Ramos (cell line): ENCODE results near the gene POU5F1.
"Not testable (repeated sequence)": the region's sequence is repeated elsewhere in the genome, so short reads cannot be mapped to it uniquely, and the experiment has no call there.

Experiments used
- in situ Hi-C: fragments of 300-500 bp; cut with MboI; formaldehyde crosslinking; loops from one replicate; pipeline ENCODE4 v1.14.3; 2022; ENCODE audit warnings: low sequenced_read_pairs; ENCODE audit not compliant: unreplicated experiment

Gene POU5F1

GRCh38 chr6:31170600-31170881 lies at the start of gene POU5F1:
POU5F1 (minus strand) TSS chr6:31170682; CDS start chr6:31170620, 62 bp downstream.
- in situ Hi-C loops: no loop called here

DNA sequence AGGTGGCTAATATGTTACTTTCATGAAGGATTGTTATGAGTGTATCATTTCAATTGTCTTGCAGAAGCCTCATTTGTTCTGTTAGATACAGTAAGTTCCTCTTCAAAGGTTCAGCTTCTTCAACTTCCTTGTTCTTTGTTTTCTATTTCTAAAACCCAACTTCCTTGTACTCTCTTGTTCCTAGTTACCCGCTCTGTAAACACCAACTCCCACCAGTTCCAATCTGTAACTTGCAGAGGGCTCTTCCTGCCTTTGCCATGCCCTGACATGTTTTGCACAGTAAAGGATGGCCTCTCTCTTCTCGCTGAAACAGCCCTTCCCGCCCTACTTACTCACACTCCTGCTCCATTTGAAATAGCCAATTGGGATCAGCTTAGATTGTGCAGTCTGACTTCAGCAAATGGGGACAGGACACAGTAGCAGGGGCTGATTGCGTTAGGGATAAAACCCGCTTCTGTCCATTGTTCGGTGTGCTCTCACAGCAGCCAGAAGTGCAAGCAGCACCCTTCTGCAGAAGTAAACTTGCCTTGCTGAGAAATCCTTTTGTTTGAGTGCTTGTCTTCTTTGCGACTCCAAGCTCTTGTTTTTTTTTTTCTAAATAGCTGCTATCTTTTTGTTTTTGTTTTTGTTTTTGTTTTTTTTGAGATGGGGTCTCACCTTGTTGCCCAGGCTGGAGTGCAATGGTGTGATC lies 45.9 kb upstream of the POU5F1 start:
- in situ Hi-C loops: no loop called here

DNA sequence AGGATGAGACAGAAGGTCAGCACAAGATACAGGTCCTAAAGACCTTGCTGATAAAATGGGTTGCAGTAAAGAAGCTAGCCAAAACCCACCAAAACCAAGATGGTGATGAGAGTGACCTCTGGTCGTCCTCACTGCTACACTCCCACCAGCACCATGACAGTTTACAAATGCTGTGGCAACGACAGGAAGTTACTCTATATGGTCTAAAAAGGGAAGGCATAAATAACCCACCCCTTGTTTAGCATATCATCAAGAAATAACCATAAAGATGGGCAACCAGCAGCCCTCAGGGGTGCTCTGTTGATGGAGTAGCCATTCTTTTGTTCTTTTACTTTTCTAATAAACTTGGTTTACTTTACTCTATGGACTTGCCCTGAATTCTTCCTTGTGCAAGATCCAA lies 44.7 kb upstream of the POU5F1 start:
- in situ Hi-C loops: not testable (repeated sequence)

DNA sequence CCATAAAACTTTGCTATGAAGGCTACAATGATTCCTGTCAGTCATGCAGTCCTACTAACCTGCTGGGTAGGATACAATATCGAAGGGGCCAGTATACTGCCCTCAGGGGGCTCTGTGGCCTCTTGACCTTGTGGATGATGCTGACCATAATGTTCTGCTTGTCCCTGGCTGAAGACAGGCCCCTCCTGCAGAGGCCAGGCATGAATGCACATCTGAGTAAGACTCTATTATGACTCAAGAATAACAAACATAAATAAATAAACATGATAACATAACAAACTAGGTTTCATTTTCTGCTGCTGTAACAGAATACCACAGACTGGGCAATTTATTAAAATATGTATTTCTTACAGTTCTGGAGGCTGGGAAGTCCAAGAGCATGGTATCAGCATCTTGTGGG lies 44.0 kb upstream of the POU5F1 start:
- in situ Hi-C loops: no loop called here

GRCh38 chr6:31210741-31211532 lies 40.5 kb upstream of the POU5F1 start:
- in situ Hi-C loops: no loop called here

GRCh38 chr6:31210123-31210522 lies 39.6 kb upstream of the POU5F1 start:
- in situ Hi-C loops: no loop called here

GRCh38 chr6:31209137-31209536 lies 38.7 kb upstream of the POU5F1 start:
- in situ Hi-C loops: no loop called here

- in situ Hi-C loops: no loop called here
These were observed 38.0 kb upstream of the POU5F1 start for GRCh38 chr6:31208506-31208905.

DNA sequence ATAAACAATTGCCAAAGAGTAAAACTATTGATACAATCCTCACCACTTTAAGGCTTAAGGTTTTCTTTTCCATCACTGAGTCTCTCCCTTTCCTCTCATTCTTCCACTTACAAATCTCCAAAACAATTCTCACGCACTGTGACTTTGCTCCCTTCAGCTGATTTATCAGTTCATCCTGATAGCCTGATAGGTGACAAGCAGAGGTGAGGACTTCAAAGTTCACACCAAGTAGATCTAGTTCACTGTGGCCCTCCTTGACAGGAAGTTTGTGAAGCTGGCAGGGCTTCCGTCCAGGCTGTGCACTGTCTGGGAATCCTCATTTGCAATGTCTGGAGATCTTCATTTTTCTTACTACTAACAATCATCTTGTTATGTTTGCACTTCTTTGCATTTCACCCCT lies 35.2 kb upstream of the POU5F1 start:
- in situ Hi-C loops: no loop called here

GRCh38 chr6:31204751-31205145 lies 34.3 kb upstream of the POU5F1 start:
- in situ Hi-C loops: no loop called here

DNA sequence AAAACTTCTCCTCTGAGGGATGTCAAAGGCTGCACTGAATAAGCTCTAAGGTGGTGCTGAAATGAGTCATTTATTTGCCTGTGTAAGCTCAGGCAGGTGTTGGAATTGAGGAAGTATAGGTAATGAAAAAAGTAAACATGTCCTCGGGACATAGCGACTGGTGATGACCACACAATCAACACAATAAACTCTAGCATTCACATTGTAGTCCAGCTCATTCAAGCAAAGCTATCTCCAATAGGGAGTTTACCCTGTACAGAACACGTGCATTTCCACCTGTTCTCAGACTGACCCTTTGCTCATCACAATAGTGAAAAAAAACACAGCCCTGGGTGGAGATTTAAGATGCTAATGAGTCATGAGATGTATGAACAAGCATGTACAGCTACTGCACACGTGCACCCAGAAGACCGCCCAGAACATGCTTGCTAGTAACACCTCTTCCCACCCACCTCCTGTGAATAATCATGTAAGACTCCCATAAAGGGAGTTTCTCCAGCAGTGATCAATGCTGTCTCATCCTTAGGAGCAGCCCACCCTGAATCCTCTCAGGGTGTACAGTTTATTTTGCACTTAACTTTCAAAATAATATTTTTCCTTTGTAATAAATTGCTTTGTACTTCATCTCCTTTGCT lies 33.0 kb upstream of the POU5F1 start:
- in situ Hi-C loops: no loop called here

- in situ Hi-C loops: no loop called here
These were observed 32.0 kb upstream of the POU5F1 start for GRCh38 chr6:31202259-31203166.

DNA sequence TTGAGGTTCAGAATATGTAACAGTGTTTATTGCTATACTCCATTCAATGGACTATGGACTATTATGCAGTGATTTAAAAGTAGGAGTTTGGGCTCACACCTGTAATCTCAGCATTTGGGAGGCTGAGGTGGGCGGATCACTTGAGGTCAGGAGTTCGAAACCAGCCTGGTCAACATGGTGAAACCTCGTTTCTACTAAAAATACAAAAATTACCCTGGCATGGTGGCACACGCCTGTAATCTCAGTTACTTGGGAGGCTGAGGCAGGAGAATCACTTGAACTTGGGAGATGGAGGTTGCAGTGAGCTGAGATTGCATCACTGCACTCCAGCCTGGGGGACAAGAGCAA lies 28.6 kb upstream of the POU5F1 start:
- in situ Hi-C loops: loop anchor here (5.0 kb wide), 1 partner anchor 168 kb away; no protein-coding TSS in a partner anchor

DNA sequence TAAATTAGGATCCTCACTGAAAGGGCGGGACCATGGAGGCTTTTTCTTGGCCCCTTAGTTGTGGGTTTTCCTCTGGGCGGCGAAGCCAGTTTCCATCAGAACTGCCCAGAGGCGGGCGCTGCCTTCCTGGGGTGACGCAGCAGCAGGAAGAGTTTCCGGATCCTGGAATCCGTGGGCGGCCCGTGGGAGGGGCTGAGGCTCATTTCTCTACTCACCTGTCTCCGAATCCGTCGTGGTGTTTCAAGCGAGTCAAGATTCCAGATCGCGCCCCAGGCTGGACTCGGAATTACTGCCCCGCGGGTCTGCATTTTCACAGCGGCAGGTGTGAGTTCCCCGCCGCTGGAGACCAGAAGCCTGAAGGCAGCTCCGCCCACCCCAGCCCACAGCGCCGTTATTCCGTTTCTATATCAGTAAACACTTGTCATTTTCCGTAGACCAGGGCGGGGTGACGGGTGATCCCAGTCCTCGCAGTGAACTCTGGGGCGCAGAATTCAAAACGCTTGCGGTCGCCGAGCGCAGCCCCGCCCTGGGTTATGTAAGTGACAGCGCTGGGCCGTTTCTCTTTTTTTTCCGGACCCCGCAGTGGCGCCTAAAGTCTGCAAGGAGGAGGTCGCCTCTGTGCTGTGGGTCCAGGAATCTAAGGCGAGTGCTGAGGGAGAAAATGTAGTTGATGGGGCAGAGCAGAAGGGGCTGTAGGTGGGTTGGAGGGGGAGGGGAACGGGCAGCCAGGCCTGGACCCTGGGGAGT lies 27.2 kb upstream of the POU5F1 start:
- in situ Hi-C loops: loop anchor here (5.0 kb wide), 1 partner anchor 170 kb away; no protein-coding TSS in a partner anchor

DNA sequence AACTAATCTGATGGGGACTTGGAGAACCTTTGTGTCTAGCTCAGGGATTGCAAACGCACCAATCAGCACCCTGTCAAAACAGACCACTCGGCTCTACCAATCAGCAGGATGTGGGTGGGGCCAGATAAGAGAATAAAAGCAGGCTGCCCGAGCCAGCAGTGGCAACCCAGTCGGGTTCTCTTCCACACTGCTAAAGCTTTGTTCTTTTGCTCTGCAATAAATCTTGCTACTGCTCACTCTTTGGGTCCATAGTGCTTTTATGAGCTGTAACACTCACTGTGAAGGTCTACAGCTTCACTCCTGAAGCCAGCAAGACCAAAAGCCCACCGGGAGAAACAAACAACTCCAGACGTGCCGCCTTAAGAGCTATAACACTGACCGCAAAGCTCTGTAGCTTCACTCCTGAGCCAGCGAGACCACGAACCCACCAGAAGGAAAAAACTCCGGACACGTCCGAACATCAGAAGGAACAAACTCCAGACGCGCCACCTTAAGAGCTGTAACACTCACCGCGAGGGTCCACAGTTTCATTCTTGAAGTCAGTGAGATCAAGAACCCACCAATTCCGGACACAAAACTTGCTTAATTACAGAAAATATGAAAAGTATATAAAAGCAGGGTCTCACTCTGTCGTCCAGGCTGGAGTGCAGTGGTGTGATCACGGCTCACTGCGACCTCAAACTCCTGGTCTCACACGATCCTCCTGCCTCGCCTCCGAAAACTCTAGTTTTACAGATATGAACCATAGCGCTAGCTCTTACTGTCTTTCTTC lies 26.0 kb upstream of the POU5F1 start:
- in situ Hi-C loops: loop anchor here (5.0 kb wide), 1 partner anchor 171 kb away; no protein-coding TSS in a partner anchor

DNA sequence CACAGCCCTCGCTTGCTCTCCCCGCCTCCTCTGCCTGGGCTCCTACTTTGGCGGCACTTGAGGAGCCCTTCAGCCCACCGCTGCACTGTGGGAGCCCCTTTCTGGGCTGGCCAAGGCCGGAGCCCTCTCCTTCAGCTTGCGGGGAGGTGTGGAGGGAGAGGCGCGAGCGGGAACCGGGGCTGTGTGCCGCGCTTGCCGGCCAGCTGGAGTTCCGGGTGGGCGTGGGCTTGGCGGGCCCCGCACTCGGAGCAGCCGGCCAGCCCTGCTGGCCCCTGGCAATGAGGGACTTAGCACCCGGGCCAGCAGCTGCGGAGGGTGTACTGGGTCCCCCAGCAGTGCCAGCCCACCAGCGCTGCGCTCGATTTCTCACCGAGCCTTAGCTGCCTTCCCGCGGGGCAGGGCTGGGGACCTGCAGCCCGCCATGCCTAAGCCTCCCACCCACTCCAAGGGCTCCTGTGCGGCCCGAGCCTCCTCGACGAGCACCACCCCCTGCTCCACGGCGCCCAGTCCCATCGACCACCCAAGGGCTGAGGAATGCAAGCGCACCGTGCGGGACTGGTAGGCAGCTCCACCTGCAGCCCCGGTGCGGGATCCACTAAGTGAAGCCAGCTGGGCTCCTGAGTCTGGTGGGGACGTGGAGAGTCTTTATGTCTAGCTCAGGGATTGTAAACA lies 25.0 kb upstream of the POU5F1 start:
- in situ Hi-C loops: loop anchor here (5.0 kb wide), 1 partner anchor 172 kb away; no protein-coding TSS in a partner anchor

GRCh38 chr6:31194061-31194834 lies 23.8 kb upstream of the POU5F1 start:
- in situ Hi-C loops: loop anchor here (5.0 kb wide), 1 partner anchor 57 kb away; the partner anchor contains the start of gene PSORS1C2
